Spinal cord (tissue), 10 donors: ENCODE data around the gene REXO1. TPM values are rescaled to one million over a fixed set of nuclear protein-coding genes. Genes with fewer than 3 reads are reported as not detected.

Source experiments
- DNase-seq, 6 donors: peaks; one replicate each; pipeline versions ENCODE4 v3.0.0 to v3.0.0-alpha.2; 2013 to 2015; ENCODE audit warnings: low spot score in 6 of 6, low read depth in 4 of 6
- H3K27ac ChIP-seq: one replicate; pipeline ENCODE4 v1.5.1; 2013; ENCODE audit warnings: low read depth, low read length, control low read depth
- H3K27me3 ChIP-seq: one replicate; pipeline ENCODE4 v1.6.1; 2013; ENCODE audit warnings: low read length; ENCODE audit not compliant: control insufficient read depth, insufficient read depth
- H3K36me3 ChIP-seq: one replicate; pipeline ENCODE4 v1.6.1; 2013; ENCODE audit warnings: low read length; ENCODE audit not compliant: control insufficient read depth, insufficient read depth
- H3K4me1 ChIP-seq: one replicate; pipeline ENCODE4 v1.6.1; 2013; ENCODE audit warnings: low read length; ENCODE audit not compliant: control insufficient read depth, insufficient read depth
- H3K4me3 ChIP-seq: one replicate; pipeline ENCODE4 v1.5.1; 2013; ENCODE audit warnings: low read depth, low read length, control low read depth
- H3K9me3 ChIP-seq: one replicate; pipeline ENCODE4 v1.6.1; 2013; ENCODE audit warnings: low read length; ENCODE audit not compliant: control insufficient read depth, insufficient read depth
- whole genome bisulfite sequencing: methylation state at CpG from one replicate; pipeline ENCODE4 v1.1.5; 2013; ENCODE audit warnings: missing lambda C conversion rate; ENCODE audit not compliant: insufficient coverage; 5-methylcytosine and 5-hydroxymethylcytosine counted together
- polyA plus RNA-seq, 2 donors: library from polyadenylated mRNA; unstranded; fragments of 120-200 nt; gene quantifications; one replicate each; pipeline ENCODE4 v1.2.1, GENCODE V29; 2013; ENCODE audit not compliant: insufficient read length in 2 of 2
- total RNA-seq, 2 donors: library from RNA; depleted of rRNA in 1 of 2; stranded (reverse); fragments of 120-200 nt in 1 of 2; fragments of >200 nt in 1 of 2; gene quantifications; one replicate each; pipeline versions ENCODE4 v1.2.3 to v1.2.4, GENCODE V29; 2013 to 2014
- donor health status: healthy.

Gene REXO1
- total and polyA plus RNA-seq, 4 donors, result 5.7 to 41.8 (median 19.0) TPM

- no peaks in the 10 kb centered on the region for H3K27me3 ChIP-seq
- H3K4me1 ChIP-seq, result peaks cover 24% of the 10 kb centered on the region
- DNase-seq, result peak in 2 of 6 donors; percentile 3 to 30
- WGBS, result 38% methylated on average over 13 of the region's 13 CpGs
- no peak overlapping the region for H3K4me3 ChIP-seq
- H3K9me3 ChIP-seq, result no peaks in the 10 kb centered on the region
- H3K36me3 ChIP-seq, result peaks cover 28% of the 10 kb centered on the region
- no peak overlapping the region for H3K27ac ChIP-seq
Observed at GRCh38 chr19:1811472-1811894, 36.8 kb downstream of the REXO1 start.

- 84% methylated on average over 16 of the region's 19 CpGs for WGBS
- no peak for DNase-seq
- Histone ChIP-seq H3K4me3 (no peak overlapping the region), H3K36me3 (peaks cover 19% of the 10 kb centered on the region), H3K4me1 (peaks cover 24% of the 10 kb centered on the region), H3K27me3 (no peaks in the 10 kb centered on the region), H3K27ac (no peak overlapping the region), H3K9me3 (no peaks in the 10 kb centered on the region)
Observed at GRCh38 chr19:1810439-1811160, 37.7 kb downstream of the REXO1 start.

GRCh38 chr19:1809678-1810077, 38.6 kb downstream of the REXO1 start:
- Histone ChIP-seq H3K4me3 (no peak overlapping the region), H3K9me3 (no peaks in the 10 kb centered on the region), H3K4me1 (peaks cover 24% of the 10 kb centered on the region), H3K27me3 (no peaks in the 10 kb centered on the region), H3K36me3 (peaks cover 10% of the 10 kb centered on the region), H3K27ac (no peak overlapping the region)
- 71% methylated on average over 15 of the region's 18 CpGs for WGBS
- DNase-seq, result no peak

- Histone ChIP-seq H3K27me3 (no peaks in the 10 kb centered on the region), H3K4me3 (no peak overlapping the region), H3K9me3 (no peaks in the 10 kb centered on the region), H3K4me1 (peaks cover 19% of the 10 kb centered on the region), H3K27ac (no peak overlapping the region), H3K36me3 (no peaks in the 10 kb centered on the region)
- 85% methylated on average over 2 of the region's 2 CpGs for WGBS
- no peak for DNase-seq
Observed at GRCh38 chr19:1808395-1808731, 39.9 kb downstream of the REXO1 start.

GRCh38 chr19:1807695-1808394, 40.4 kb downstream of the REXO1 start:
- DNase-seq, result peak in 1 of 6 donors; percentile 29
- no peak overlapping the region for H3K4me3 ChIP-seq
- peaks cover 14% of the 10 kb centered on the region for H3K4me1 ChIP-seq
- H3K9me3 ChIP-seq, result no peaks in the 10 kb centered on the region
- H3K27ac ChIP-seq, result no peak overlapping the region
- 65% methylated on average over 23 of the region's 30 CpGs for WGBS
- H3K27me3 ChIP-seq, result no peaks in the 10 kb centered on the region
- no peaks in the 10 kb centered on the region for H3K36me3 ChIP-seq

GRCh38 chr19:1807030-1807694, 41.1 kb downstream of the REXO1 start:
- peaks cover 8% of the 10 kb centered on the region for H3K4me1 ChIP-seq
- no peaks in the 10 kb centered on the region for H3K27me3 ChIP-seq
- H3K9me3 ChIP-seq, result no peaks in the 10 kb centered on the region
- no peak overlapping the region for H3K4me3 ChIP-seq
- DNase-seq, result no peak
- H3K27ac ChIP-seq, result no peak overlapping the region
- WGBS, result 61% methylated on average over 24 of the region's 28 CpGs
- H3K36me3 ChIP-seq, result no peaks in the 10 kb centered on the region

GRCh38 chr19:1806184-1807029, 41.9 kb downstream of the REXO1 start:
- peaks cover 1% of the 10 kb centered on the region for H3K4me1 ChIP-seq
- no peak overlapping the region for H3K4me3 ChIP-seq
- H3K27me3 ChIP-seq, result no peaks in the 10 kb centered on the region
- no peaks in the 10 kb centered on the region for H3K9me3 ChIP-seq
- WGBS, result 71% methylated on average over 42 of the region's 45 CpGs
- no peaks in the 10 kb centered on the region for H3K36me3 ChIP-seq
- H3K27ac ChIP-seq, result no peak overlapping the region
- DNase-seq, result no peak

- no peak overlapping the region for H3K4me3 ChIP-seq
- no peaks in the 10 kb centered on the region for H3K4me1 ChIP-seq
- no peak overlapping the region for H3K27ac ChIP-seq
- no peaks in the 10 kb centered on the region for H3K9me3 ChIP-seq
- H3K36me3 ChIP-seq, result no peaks in the 10 kb centered on the region
- 78% methylated on average over 7 of the region's 24 CpGs for WGBS
- DNase-seq, result no peak
- no peaks in the 10 kb centered on the region for H3K27me3 ChIP-seq
Observed at GRCh38 chr19:1805401-1806183, 42.7 kb downstream of the REXO1 start.

- Histone ChIP-seq H3K4me1 (no peaks in the 10 kb centered on the region), H3K27ac (no peak overlapping the region), H3K36me3 (no peaks in the 10 kb centered on the region), H3K27me3 (no peaks in the 10 kb centered on the region), H3K9me3 (no peaks in the 10 kb centered on the region), H3K4me3 (no peak overlapping the region)
- no CpG with 5 or more reads among the region's 6 CpGs for WGBS
- no peak for DNase-seq
Observed at GRCh38 chr19:1804858-1805257, 43.4 kb downstream of the REXO1 start.
